Mesothelial cell of epicardium (in vitro differentiated cells): Measurements from ENCODE around the gene EFS. TPM values are rescaled to one million over a fixed set of nuclear protein-coding genes. Genes with fewer than 3 reads are reported as not detected.

Experiments
- DNase-seq, 2 experiments: peaks; one replicate each; pipeline ENCODE4 v3.0.0; 2021; ENCODE audit warnings: low spot score in 2 of 2; ENCODE audit not compliant: unreplicated experiment in 2 of 2
- H3K27ac Mint-ChIP-seq: 2 replicates; pipeline ENCODE4 v1.8.0; 2021; ENCODE audit warnings: mixed read lengths
- H3K27me3 Mint-ChIP-seq: 2 replicates; pipeline ENCODE4 v1.8.0; 2021; ENCODE audit warnings: low read depth, mixed read lengths
- H3K36me3 Mint-ChIP-seq: 2 replicates; pipeline ENCODE4 v1.8.0; 2021; ENCODE audit warnings: mixed read lengths
- H3K4me1 Mint-ChIP-seq: 2 replicates; pipeline ENCODE4 v1.8.0; 2021; ENCODE audit warnings: mixed read lengths
- H3K4me3 Mint-ChIP-seq: 2 replicates; pipeline ENCODE4 v1.8.0; 2021; ENCODE audit warnings: mild to moderate bottlenecking, moderate library complexity, mixed read lengths
- H3K9me3 Mint-ChIP-seq: 2 replicates; pipeline ENCODE4 v1.8.0; 2021; ENCODE audit warnings: mixed read lengths
- CTCF ChIP-seq: fragments of 200-600 bp; sonication (generic); IDR thresholded peaks from one replicate; pipeline ENCODE4 v1.5.0; 2021; ENCODE audit warnings: antibody characterized with exemption; ENCODE audit not compliant: unreplicated experiment
- total RNA-seq: library from RNA; stranded (reverse); gene quantifications from 3 replicates; pipeline ENCODE4 v1.2.1, GENCODE V29; 2021

The EFS gene
- total RNA-seq, 1 donor from 2014 or later: 81.2 TPM

DNA sequence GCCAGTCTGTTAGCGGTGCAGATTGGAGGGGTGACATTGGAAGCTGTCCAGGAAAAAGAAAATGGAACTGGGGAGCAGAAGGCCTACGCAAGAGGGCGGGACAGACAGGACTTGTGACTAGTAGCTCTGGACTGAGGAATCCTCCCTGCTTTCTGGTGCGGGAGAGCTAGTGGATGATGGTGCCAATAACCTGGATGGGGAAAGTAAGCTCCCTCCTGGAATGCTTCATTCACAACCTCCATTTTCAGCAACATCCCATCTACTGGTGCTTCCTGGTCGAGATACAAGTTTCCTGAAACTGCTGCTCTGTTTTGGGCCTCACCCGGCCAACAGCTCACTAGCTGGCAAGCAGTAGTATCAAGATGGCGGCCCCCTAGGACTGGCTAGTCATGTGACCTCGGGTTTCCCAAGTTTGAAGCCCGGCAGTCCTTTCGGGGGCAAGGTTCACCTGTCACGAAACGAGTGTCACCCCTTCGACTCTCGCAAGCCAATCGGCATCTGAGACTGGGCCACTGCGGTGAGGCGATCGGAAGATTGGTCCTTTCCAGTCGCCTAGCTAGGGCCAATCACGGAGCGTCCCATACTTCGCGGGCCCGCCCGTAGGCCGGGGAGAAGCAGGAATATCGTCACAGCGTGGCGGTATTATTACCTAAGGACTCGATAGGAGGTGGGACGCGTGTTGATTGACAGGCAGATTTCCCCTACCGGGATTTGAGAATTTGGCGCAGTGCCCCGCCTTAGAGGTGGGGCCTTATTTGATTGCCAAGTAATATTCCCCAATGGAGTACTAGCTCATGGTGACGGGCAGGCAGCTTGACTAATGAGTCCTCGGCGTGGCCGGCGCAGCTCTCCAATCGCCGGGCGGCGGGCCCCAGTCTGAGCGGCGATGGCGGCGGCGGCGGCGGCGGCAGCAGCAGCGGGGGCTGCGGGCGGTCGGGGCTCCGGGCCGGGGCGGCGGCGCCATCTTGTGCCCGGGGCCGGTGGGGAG lies 44.1 kb downstream of the EFS start, which contains the start of gene PABPN1:
Gene PABPN1, plus strand, starts transcription at position 874 of the 988 bp plus-strand sequence. Its CDS starts 13 bp downstream, at position 887.
- H3K4me3 Mint-ChIP-seq: peak within 1 kb of the TSS; percentile 96
- H3K27ac Mint-ChIP-seq: peak within 1 kb of the TSS; percentile 99
- H3K4me1 Mint-ChIP-seq: peaks cover 28% of the 10 kb centered on the region
- H3K9me3 Mint-ChIP-seq: no peaks in the 10 kb centered on the region
- DNase-seq: peak; percentile 98 to 99
- H3K36me3 Mint-ChIP-seq: peaks cover 16% of the 10 kb centered on the region
- TF ChIP-seq CTCF: no peak
- H3K27me3 Mint-ChIP-seq: no peaks in the 10 kb centered on the region

GRCh38 chr14:23319746-23320583 lies 45.0 kb downstream of the EFS start:
- Mint-ChIP-seq H3K4me3 (peak overlapping the region; percentile 96), H3K27ac (peak overlapping the region; percentile 99), H3K36me3 (peaks cover 17% of the 10 kb centered on the region), H3K27me3 (no peaks in the 10 kb centered on the region), H3K4me1 (peaks cover 28% of the 10 kb centered on the region), H3K9me3 (no peaks in the 10 kb centered on the region)
- DNase-seq: no peak
- TF ChIP-seq CTCF: no peak

GRCh38 chr14:23316300-23316699 lies 48.7 kb downstream of the EFS start:
- Mint-ChIP-seq H3K27me3 (no peaks in the 10 kb centered on the region), H3K36me3 (peaks cover 13% of the 10 kb centered on the region), H3K4me1 (peaks cover 13% of the 10 kb centered on the region), H3K27ac (no peak overlapping the region), H3K9me3 (no peaks in the 10 kb centered on the region), H3K4me3 (no peak overlapping the region)
- no peak for TF ChIP-seq CTCF
- no peak for DNase-seq

GRCh38 chr14:23310546-23310945 lies 54.4 kb downstream of the EFS start:
- no peak overlapping the region for H3K27ac Mint-ChIP-seq
- TF ChIP-seq CTCF: no peak
- H3K4me3 Mint-ChIP-seq: no peak overlapping the region
- peaks cover 11% of the 10 kb centered on the region for H3K36me3 Mint-ChIP-seq
- H3K27me3 Mint-ChIP-seq: no peaks in the 10 kb centered on the region
- H3K9me3 Mint-ChIP-seq: no peaks in the 10 kb centered on the region
- H3K4me1 Mint-ChIP-seq: peaks cover 31% of the 10 kb centered on the region
- no peak for DNase-seq

DNA sequence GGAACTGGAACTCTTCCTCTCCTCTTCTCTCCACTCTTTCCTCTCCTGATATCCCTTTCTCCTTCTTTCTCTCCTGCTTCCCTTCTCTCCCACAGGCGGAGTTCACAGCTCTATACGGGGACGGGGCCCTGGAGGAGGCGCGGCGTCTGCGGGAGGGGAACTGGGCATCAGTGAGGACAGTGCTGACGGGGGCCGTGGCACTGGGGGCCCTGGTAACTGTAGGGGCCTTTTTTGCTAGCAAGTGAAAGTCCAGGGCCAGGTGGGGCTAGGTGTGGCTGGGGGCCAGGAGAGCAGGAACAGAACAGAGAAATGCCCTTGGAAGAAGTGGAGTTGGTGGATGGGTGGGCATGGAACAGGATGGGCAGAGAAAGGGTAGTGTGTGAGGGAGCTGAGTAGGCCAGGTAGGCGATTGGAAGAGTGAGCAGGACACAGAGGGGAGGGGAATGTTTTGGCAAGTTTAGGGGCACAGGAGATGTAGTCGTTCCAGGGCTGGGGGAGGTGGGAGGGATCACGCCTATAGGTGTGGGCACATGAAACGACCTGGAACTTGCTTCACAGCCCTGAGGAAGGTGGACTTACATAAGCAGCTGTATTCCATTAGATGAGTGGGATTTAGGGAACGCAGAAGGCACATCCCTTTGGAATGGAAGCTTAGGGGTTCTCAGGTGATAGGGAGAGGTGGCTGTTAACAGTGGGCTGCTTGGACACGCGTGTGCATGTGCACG lies 56.1 kb downstream of the EFS start:
- Mint-ChIP-seq H3K27ac (no peak overlapping the region), H3K36me3 (peaks cover 8% of the 10 kb centered on the region), H3K27me3 (no peaks in the 10 kb centered on the region), H3K4me3 (peak overlapping the region; percentile 95), H3K9me3 (no peaks in the 10 kb centered on the region), H3K4me1 (peaks cover 31% of the 10 kb centered on the region)
- no peak for TF ChIP-seq CTCF
- DNase-seq: no peak
